GM19467 (cell line): ENCODE measurements around the gene CLTC.

Source experiments
- ATAC-seq: cut with Tn5 transposase; IDR thresholded peaks from one replicate; pipeline ENCODE4 v1.9.1; 2021; ENCODE audit warnings: mild to moderate bottlenecking, moderate library complexity; ENCODE audit not compliant: unreplicated experiment

The CLTC gene

GRCh38 chr17:59723041-59723440 lies 103.3 kb downstream of the CLTC start:
- ATAC-seq = no peak

- no peak for ATAC-seq
Observed at GRCh38 chr17:59723607-59724006, 103.9 kb downstream of the CLTC start.

DNA sequence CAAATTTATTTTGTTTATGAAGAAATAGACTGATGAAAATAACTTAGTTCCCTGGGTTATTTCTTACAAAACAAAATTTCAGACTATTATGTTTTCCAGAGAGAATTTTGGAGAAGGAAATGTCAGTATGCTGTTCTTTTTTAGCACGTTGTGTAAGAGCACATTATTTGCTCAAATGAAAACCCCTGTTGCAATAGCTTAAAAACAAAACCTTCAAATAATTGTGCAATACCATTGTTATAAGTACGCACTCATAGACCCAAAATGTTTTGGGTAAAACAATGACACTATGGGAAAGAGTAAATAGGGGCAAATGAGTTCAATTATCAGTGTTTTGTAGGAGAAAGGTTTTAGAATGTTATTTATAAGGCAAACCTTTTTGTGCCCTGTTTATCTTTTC lies 106.0 kb downstream of the CLTC start:
- ATAC-seq = no peak

GRCh38 chr17:59727817-59728533 lies 108.3 kb downstream of the CLTC start:
- ATAC-seq = no peak

DNA sequence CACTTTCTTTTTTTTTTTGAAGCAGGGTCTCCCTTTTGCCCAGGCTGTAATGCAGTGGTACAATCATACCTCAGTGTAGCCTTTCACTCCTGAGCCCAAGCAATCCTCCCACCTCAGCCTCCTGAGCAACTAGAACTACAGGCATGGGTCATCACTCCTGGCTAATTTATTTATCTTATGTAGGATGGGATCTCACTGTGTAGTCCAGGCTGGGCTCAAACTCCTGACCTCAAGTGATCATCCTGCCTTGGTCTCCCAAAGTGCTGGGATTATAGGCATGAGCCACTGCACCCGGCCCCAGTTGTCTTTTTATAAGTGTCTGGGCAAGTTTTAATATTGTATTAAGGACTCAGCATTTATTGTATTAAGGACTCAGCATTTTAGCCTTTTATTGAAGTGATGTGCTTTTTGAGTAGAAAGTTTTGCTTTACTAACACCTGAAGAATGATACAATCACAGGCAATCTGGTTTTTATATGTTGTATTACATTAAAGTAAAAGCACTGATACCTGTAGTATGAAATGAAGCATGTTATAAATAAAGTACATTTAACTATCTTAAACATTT lies 110.7 kb downstream of the CLTC start:
- ATAC-seq = no peak

DNA sequence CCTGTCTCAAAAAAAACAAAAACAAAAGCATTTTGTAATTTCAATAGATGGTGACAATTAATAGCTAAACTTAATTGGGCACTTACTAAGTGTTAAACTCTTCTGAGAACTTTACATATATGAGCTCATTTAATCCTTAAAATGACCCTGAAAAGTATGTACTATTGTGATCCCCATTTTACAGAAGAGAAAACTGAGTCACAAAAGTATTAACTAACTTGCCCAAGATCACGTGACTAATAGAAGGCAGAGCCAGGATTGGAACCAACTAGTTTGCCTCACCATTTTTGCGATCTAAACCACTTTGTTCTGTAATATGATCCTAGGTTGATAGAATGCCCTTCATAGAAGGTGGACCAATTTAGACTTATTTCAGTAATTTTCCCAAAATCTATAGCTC lies 114.0 kb downstream of the CLTC start:
- ATAC-seq = no peak

DNA sequence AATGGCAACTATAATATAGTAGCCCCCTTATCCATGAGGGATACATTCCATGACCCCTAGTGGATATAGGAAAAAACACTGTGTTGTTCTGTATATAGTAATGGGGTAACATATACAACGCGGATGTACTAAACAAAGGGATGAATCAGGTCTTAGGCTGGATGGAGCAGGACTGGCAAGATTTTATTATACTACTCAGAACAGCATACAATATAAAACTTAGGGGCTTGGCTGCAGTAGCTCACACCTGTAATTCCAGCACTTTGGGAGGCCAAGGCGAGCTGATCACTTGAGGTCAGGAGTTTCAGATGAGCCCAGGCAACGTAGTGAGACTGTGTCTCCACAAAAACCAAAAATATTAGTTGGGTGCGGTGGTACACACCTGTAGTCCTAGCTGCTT lies 114.5 kb downstream of the CLTC start:
- ATAC-seq = no peak

DNA sequence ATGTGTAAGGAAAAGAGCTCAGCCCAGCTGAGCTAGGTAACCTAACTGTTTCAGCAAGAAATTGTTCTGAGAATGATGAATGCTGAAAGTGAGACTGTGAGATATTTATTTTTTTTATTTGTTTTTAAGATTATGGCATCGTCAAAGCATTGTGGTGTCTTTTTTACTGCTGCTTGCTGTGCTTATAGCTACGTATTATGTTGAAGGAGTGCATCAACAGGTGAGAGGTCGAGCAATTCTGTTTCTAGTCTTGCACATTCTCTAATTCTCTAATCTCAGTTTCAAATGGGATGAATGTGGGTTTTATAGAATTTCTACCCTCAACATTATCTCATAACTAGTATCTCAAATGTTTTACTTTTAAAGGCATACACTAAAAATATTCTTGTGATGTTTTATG lies 117.6 kb downstream of the CLTC start:
- ATAC-seq = no peak

DNA sequence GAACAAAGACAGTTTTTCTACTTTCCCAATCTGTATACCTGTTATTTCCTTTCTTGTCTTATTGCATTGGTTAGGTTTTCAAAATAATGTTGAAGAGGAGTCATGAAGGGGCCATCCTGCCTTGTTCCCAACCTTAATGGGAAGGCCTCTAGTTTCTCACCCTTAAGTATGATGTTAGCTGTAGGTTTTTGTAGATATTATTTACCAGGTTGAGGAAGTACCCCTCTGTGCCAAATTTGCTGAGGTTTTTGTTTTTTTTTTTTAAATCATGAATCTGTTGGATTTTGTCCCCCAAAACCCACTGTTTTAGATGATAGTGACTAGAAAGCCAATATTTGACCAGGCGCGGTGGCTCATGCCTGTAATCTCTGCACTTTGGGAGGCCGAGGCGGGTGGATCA lies 124.1 kb downstream of the CLTC start:
- no peak for ATAC-seq

DNA sequence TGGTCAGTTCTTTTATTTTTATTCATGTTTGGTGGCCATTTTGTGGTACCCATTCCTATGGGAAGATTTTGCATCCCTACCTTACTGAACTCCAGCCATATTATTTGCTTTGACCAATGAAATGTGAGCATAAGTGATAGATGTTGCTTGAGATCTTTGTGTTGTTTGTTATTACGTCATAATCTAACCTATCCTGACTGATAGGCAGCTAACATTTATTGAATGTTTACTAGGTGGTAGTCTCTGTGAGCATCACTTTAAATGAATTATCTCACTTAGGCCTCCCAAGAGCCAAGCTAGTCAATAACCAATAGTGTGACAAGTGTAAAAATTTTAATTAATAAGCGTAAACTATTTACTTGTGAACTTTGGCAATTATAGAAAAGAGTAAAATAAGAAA lies 125.3 kb downstream of the CLTC start:
- no peak for ATAC-seq
